GM12865 (cell line): ENCODE results near the gene SPNS2.

Source experiments
- DNase-seq: peaks from one replicate; pipeline ENCODE4 v3.0.0; 2010; ENCODE audit warnings: low read depth
- H3K4me3 ChIP-seq: 2 replicates; pipeline ENCODE4 v1.5.1; 2011; ENCODE audit warnings: mild to moderate bottlenecking, low read depth, low read length, control low read depth
- CTCF ChIP-seq: IDR thresholded peaks from 2 replicates; pipeline ENCODE4 v1.5.1; 2011; ENCODE audit warnings: low read length, control low read depth, low read depth, inconsistent platforms; ENCODE audit not compliant: insufficient read depth; ENCODE audit errors: missing control alignments

SPNS2 gene

GRCh38 chr17:4463818-4464476, 34.7 kb upstream of the SPNS2 start:
- DNase-seq = no peak
- no peak for TF ChIP-seq CTCF
- no peak overlapping the region for H3K4me3 ChIP-seq

GRCh38 chr17:4465786-4466185, 32.9 kb upstream of the SPNS2 start:
- DNase-seq = no peak
- TF ChIP-seq CTCF = no peak
- no peak overlapping the region for H3K4me3 ChIP-seq

DNA sequence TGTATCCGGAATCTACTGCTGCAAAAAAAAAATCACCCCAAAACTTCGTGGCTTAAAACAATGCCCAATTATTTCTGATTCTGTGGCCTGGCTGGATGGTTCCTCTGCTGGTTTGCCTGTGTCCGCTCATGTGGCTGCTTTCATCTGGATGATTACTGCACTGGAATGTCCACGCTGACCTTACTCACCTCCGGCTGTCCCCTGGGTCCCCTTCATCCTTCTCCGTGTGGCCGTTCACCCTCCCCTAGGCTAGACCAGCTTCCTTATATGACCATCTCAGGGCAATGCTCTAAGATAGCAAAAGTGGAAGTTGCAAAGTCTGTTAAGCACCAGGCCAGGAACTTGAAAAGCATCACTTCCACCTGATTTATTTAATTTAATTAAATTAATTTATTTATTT, 31.4 kb upstream of the SPNS2 start:
- TF ChIP-seq CTCF = no peak
- H3K4me3 ChIP-seq = no peak overlapping the region

DNA sequence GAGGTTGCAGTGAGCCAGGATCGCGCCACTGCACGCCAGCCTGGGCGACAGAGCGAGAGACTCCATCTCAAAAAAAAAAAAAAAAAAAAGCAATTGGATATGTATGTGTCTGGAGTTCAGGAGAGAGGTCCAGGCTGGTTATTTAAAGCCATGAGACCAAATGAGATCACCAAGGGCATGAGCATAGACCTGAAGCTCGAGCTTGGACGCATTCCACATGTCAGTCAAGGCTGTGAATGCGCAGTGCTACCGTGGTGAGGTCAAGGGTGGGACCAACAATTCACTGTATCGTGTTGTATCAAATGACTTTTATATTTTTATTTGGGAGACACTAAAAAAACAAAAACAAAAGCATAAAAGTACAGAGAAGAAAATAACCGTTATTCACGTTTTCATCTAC, 29.1 kb upstream of the SPNS2 start:
- H3K4me3 ChIP-seq = no peak overlapping the region
- DNase-seq = no peak
- no peak for TF ChIP-seq CTCF

More for the DNA sequence above, 31.4 kb upstream of the SPNS2 start:
- no peak for DNase-seq

GRCh38 chr17:4472286-4472685, 26.4 kb upstream of the SPNS2 start:
- TF ChIP-seq CTCF = no peak
- DNase-seq = no peak
- H3K4me3 ChIP-seq = no peak overlapping the region

DNA sequence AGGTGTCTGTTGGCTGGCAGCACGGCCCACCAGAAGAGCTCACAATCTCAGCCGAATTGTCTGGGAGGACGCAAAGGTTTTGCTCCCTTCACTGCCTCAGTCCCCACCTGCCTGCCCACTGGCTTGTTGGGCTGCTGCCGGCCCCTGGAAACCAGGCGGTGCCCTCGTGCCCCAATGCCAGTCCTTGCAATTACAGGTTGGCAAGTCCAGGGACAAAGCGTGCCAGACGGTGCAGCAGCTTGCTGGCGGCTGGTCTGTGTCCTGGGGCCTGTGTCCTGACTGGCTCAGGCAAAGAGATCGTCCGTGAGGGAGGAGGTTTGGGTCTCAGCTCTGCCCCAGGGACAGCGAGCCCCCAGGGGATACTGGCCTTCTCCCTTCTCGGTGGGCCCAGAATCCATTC, 24.6 kb upstream of the SPNS2 start:
- no peak for TF ChIP-seq CTCF
- no peak for DNase-seq
- H3K4me3 ChIP-seq = no peak overlapping the region

GRCh38 chr17:4475001-4475400, 23.7 kb upstream of the SPNS2 start:
- H3K4me3 ChIP-seq = no peak overlapping the region
- DNase-seq = no peak
- no peak for TF ChIP-seq CTCF
